Esophagus muscularis mucosa (tissue), 4 donors: ENCODE measurements around the gene GAPDH. TPM values are rescaled to one million over a fixed set of nuclear protein-coding genes. Genes with fewer than 3 reads are reported as not detected.
"Not testable (repeated sequence)": the region's sequence is repeated elsewhere in the genome, so short reads cannot be mapped to it uniquely, and the experiment has no call there.

Experiments
- DNase-seq: peaks from one replicate; pipeline ENCODE4 v3.0.0-alpha.2; 2017; ENCODE audit errors: extremely low spot score
- H3K27ac ChIP-seq, 4 donors: fragments of 200-600 bp; sonication (generic); replicated peaks in 1 of 4; 1 replicate in 3 of 4; 2 replicates in 1 of 4; pipeline ENCODE4 v1.5.1; 2016 to 2019; ENCODE audit warnings: mild to moderate bottlenecking in 1 of 4
- H3K27me3 ChIP-seq, 4 donors: fragments of 200-600 bp; sonication (generic); one replicate each; pipeline versions ENCODE4 v1.5.1 to v1.6.0; 2016 to 2019
- H3K36me3 ChIP-seq, 4 donors: fragments of 200-600 bp; sonication (generic); one replicate each; pipeline ENCODE4 v1.5.1; 2016 to 2019
- H3K4me1 ChIP-seq, 4 donors: fragments of 200-600 bp; sonication (generic); one replicate each; pipeline ENCODE4 v1.5.1; 2016 to 2019
- H3K4me3 ChIP-seq, 4 donors: fragments of 200-600 bp; sonication (generic); 1 replicate in 2 of 4; 2 replicates in 2 of 4; pipeline ENCODE4 v1.5.1; 2016 to 2019; ENCODE audit warnings: mild to moderate bottlenecking in 4 of 4, moderate library complexity in 1 of 4
- H3K9me3 ChIP-seq, 4 donors: fragments of 200-600 bp; sonication (generic); 1 replicate in 3 of 4; 2 replicates in 1 of 4; pipeline ENCODE4 v1.5.1; 2016 to 2019
- EP300 ChIP-seq: sonication (generic); formaldehyde crosslinking; IDR thresholded peaks from one replicate; pipeline ENCODE4 v1.6.1; 2017; ENCODE audit warnings: antibody characterized with exemption
- POLR2A ChIP-seq: fragments of 450-650 bp; IDR thresholded peaks from one replicate; pipeline ENCODE4 v1.6.1; 2017; ENCODE audit warnings: antibody characterized with exemption, moderate library complexity, mild to moderate bottlenecking, low read depth
- POLR2AphosphoS5 ChIP-seq, 2 donors: sonication (generic); formaldehyde crosslinking; IDR thresholded peaks; one replicate each; pipeline ENCODE4 v1.6.1; 2017; ENCODE audit warnings: antibody characterized with exemption in 2 of 2
- WGBS: methylation state at CpG from one replicate; pipeline ENCODE4 v1.1.5; 2018; 5-methylcytosine and 5-hydroxymethylcytosine counted together
- intact Hi-C: fragments of 100-400 bp; cut with DNase I; formaldehyde crosslinking; loops from one replicate; pipeline ENCODE4 v1.15.1; 2023
- total RNA-seq, 4 donors: library from RNA; depleted of rRNA; stranded (reverse); fragments of >200 nt; gene quantifications; one replicate each; pipeline versions ENCODE4 v1.1.0 to v1.2.1, GENCODE V29; 2016
- TF ChIP-seq, protein P1 (sequence below), 3 experiments: fragments of 200-600 bp in 2 of 3; fragments of 450-650 bp in 1 of 3; sonication (generic) in 2 of 3; IDR thresholded peaks; one replicate each; pipeline ENCODE4 v1.5.1; 2017 to 2019; ENCODE audit warnings: antibody characterized with exemption in 3 of 3, mild to moderate bottlenecking in 2 of 3, moderate library complexity in 1 of 3

GAPDH gene
- 1,000 to 10,000 TPM; 2,279 to 3,578 (median 2,742) TPM for total RNA-seq

DNA sequence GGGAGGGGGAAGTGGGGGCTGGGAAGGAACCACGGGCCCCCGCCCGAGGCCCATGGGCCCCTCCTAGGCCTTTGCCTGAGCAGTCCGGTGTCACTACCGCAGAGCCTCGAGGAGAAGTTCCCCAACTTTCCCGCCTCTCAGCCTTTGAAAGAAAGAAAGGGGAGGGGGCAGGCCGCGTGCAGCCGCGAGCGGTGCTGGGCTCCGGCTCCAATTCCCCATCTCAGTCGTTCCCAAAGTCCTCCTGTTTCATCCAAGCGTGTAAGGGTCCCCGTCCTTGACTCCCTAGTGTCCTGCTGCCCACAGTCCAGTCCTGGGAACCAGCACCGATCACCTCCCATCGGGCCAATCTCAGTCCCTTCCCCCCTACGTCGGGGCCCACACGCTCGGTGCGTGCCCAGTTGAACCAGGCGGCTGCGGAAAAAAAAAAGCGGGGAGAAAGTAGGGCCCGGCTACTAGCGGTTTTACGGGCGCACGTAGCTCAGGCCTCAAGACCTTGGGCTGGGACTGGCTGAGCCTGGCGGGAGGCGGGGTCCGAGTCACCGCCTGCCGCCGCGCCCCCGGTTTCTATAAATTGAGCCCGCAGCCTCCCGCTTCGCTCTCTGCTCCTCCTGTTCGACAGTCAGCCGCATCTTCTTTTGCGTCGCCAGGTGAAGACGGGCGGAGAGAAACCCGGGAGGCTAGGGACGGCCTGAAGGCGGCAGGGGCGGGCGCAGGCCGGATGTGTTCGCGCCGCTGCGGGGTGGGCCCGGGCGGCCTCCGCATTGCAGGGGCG lies at the start of gene GAPDH:
Gene GAPDH (plus strand): TSS at position 595 of the 772 bp plus-strand sequence. CDS start 316 bp downstream, outside the sequence.
- Histone ChIP-seq H3K27ac (peak within 1 kb of the TSS; percentile 93 to 99 (median 94)), H3K4me3 (peak within 1 kb of the TSS; percentile 76 to 98 (median 80)), H3K9me3 (no peaks in the 10 kb centered on the region), H3K36me3 (peaks cover 43 to 58% (median 54%) of the 10 kb centered on the region in 4 donors), H3K27me3 (no peaks in the 10 kb centered on the region), H3K4me1 (peaks cover 47 to 62% (median 60%) of the 10 kb centered on the region in 4 donors)
- TF ChIP-seq EP300 (no peak), POLR2A (peak; percentile 97), POLR2AphosphoS5 (IDR thresholded peaks at IDR 0.05) (peak; percentile 86 to 99)
- TF ChIP-seq, protein P1, sequence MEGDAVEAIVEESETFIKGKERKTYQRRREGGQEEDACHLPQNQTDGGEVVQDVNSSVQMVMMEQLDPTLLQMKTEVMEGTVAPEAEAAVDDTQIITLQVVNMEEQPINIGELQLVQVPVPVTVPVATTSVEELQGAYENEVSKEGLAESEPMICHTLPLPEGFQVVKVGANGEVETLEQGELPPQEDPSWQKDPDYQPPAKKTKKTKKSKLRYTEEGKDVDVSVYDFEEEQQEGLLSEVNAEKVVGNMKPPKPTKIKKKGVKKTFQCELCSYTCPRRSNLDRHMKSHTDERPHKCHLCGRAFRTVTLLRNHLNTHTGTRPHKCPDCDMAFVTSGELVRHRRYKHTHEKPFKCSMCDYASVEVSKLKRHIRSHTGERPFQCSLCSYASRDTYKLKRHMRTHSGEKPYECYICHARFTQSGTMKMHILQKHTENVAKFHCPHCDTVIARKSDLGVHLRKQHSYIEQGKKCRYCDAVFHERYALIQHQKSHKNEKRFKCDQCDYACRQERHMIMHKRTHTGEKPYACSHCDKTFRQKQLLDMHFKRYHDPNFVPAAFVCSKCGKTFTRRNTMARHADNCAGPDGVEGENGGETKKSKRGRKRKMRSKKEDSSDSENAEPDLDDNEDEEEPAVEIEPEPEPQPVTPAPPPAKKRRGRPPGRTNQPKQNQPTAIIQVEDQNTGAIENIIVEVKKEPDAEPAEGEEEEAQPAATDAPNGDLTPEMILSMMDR (IDR thresholded peaks at IDR 0.05): no peak
- WGBS: 0% methylated on average over 18 of the region's 62 CpGs
- peak; percentile 97 for DNase-seq
- intact Hi-C loops: loop anchor here (2.0 to 5.0 kb wide), 3 partner anchors 39 to 202 kb away; partner anchors contain the start of genes NCAPD2 and VAMP1

GRCh38 chr12:6488240-6488639 lies 46.1 kb upstream of the GAPDH start:
- H3K27me3 ChIP-seq: no peaks in the 10 kb centered on the region
- peaks cover 6 to 10% (median 10%) of the 10 kb centered on the region in 4 donors for H3K4me1 ChIP-seq
- peaks cover 0 to 12% (median 11%) of the 10 kb centered on the region in 4 donors for H3K36me3 ChIP-seq
- H3K9me3 ChIP-seq: no peaks in the 10 kb centered on the region
- no peak overlapping the region for H3K27ac ChIP-seq
- DNase-seq: no peak
- WGBS: 92% methylated on average over 1 of the region's 1 CpG
- intact Hi-C loops: no loop called here
- no peak overlapping the region for H3K4me3 ChIP-seq
- TF ChIP-seq POLR2AphosphoS5 (IDR thresholded peaks at IDR 0.05) (no peak), POLR2A (no peak), EP300 (no peak)
- TF ChIP-seq, protein P1 (IDR thresholded peaks at IDR 0.05): no peak

DNA sequence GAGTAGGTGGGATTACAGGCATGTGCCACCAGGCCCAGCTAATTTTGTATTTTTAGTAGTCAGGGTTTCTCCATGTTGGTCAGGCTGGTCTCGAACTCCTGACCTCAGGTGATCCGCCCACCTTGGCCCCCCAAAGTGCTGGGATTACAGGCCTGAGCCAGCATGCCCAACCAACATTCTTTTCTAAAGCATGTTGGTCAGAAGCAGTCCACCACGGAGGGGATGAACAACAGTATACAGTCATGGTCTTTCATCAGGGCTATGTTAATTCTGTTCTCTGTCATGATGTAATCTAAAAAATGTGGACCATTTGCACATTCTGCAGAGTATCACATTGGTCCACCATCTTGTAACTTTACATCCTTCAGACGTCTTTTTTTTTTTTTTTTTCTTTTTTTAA lies 44.9 kb upstream of the GAPDH start:
- 66% methylated on average over 4 of the region's 4 CpGs for WGBS
- DNase-seq: no peak
- no peaks in the 10 kb centered on the region for H3K27me3 ChIP-seq
- peaks cover 0 to 12% (median 11%) of the 10 kb centered on the region in 4 donors for H3K36me3 ChIP-seq
- no peak overlapping the region for H3K27ac ChIP-seq
- H3K4me3 ChIP-seq: no peak overlapping the region
- TF ChIP-seq, protein P1 (IDR thresholded peaks at IDR 0.05): no peak
- TF ChIP-seq POLR2AphosphoS5 (IDR thresholded peaks at IDR 0.05): no peak
- H3K4me1 ChIP-seq: peaks cover 10 to 13% (median 13%) of the 10 kb centered on the region in 4 donors
- intact Hi-C loops: no loop called here
- no peaks in the 10 kb centered on the region for H3K9me3 ChIP-seq

GRCh38 chr12:6490673-6491072 lies 43.6 kb upstream of the GAPDH start:
- intact Hi-C loops, H3K9me3 ChIP-seq, H3K27ac ChIP-seq, H3K27me3 ChIP-seq, DNase-seq, H3K4me3 ChIP-seq: not testable (repeated sequence)
- WGBS: 97% methylated on average over 1 of the region's 1 CpG
- H3K4me1 ChIP-seq: peaks cover 22 to 25% (median 25%) of the 10 kb centered on the region in 4 donors
- H3K36me3 ChIP-seq: peaks cover 0 to 15% (median 14%) of the 10 kb centered on the region in 4 donors

GRCh38 chr12:6492838-6493496 lies 41.4 kb upstream of the GAPDH start, which contains the start of gene MRPL51:
Gene MRPL51, minus strand, starts transcription at chr12:6493262. Its CDS starts 126 bp downstream, at chr12:6493136.
- Histone ChIP-seq H3K27me3 (no peaks in the 10 kb centered on the region), H3K4me3 (peak within 1 kb of the TSS; percentile 61 to 85 (median 80)), H3K9me3 (no peaks in the 10 kb centered on the region), H3K36me3 (peaks cover 0 to 37% (median 31%) of the 10 kb centered on the region in 4 donors), H3K27ac (peak within 1 kb of the TSS; percentile 92 to 96 (median 96)), H3K4me1 (peaks cover 22 to 36% (median 26%) of the 10 kb centered on the region in 4 donors)
- DNase-seq: peak; percentile 99
- WGBS: 2% methylated on average over 14 of the region's 39 CpGs
- intact Hi-C loops: no loop called here
- peak; percentile 59 for TF ChIP-seq POLR2A
- peak; percentile 94 to 97 for TF ChIP-seq POLR2AphosphoS5 (IDR thresholded peaks at IDR 0.05)
- TF ChIP-seq, protein P1 (IDR thresholded peaks at IDR 0.05): no peak
